ENCODE measurements around the gene GPR62. TPM values are rescaled to one million over a fixed set of nuclear protein-coding genes. Genes with fewer than 3 reads are reported as not detected.
"Not testable (repeated sequence)": the region's sequence is repeated elsewhere in the genome, so short reads cannot be mapped to it uniquely, and the experiment has no call there.

GPR62 gene
- polyA plus RNA-seq, 1 of the 3 experiments (the other 2 are of a cell fraction): 0.02 TPM

DNA sequence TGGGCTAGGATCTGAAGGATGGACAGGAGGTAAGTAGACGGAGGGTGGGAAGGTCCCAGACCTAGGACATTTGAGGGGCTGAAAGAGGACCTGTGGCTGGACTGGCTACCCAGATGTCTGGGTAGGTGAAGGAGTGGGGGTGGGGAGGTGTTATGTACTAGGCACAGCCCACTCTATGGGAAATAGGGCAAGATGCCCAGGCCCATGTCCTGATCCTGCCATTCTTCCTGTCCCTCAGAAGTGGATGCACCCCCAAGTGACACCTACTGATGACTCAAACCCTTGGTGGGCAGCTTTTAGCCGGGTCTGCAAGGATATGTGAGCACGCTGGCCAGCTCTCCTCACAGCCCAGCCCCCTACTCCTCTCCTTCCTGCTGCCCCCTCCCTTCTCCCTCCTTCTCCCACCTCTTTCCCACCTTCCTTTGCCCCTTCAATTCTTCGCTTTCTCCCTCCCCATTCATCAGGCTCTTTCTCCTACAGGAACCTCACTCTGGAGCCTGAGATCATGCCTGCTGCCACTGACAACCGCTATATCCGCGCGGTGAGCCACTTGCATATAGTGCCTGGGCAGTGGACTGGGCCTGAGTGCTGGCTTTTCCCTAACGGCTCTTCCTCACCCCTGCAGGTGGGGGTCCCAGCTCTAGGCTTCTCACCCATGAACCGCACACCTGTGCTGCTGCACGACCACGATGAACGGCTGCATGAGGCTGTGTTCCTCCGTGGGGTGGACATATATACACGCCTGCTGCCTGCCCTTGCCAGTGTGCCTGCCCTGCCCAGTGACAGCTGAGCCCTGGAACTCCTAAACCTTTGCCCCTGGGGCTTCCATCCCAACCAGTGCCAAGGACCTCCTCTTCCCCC lies 33.3 kb downstream of the GPR62 start (continued):
- TF ChIP-seq FOXJ3 (CRISPR knock-in tag; IDR thresholded peaks at IDR 0.05) (no peak), SMC3 (IDR thresholded peaks at IDR 0.05; ENCODE audit: low read depth, low read length) (no peak)
- TF ChIP-seq, protein P1, sequence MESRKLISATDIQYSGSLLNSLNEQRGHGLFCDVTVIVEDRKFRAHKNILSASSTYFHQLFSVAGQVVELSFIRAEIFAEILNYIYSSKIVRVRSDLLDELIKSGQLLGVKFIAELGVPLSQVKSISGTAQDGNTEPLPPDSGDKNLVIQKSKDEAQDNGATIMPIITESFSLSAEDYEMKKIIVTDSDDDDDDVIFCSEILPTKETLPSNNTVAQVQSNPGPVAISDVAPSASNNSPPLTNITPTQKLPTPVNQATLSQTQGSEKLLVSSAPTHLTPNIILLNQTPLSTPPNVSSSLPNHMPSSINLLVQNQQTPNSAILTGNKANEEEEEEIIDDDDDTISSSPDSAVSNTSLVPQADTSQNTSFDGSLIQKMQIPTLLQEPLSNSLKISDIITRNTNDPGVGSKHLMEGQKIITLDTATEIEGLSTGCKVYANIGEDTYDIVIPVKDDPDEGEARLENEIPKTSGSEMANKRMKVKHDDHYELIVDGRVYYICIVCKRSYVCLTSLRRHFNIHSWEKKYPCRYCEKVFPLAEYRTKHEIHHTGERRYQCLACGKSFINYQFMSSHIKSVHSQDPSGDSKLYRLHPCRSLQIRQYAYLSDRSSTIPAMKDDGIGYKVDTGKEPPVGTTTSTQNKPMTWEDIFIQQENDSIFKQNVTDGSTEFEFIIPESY (IDR thresholded peaks at IDR 0.05; ENCODE audit: borderline replicate concordance, low read depth): no peak

DNA sequence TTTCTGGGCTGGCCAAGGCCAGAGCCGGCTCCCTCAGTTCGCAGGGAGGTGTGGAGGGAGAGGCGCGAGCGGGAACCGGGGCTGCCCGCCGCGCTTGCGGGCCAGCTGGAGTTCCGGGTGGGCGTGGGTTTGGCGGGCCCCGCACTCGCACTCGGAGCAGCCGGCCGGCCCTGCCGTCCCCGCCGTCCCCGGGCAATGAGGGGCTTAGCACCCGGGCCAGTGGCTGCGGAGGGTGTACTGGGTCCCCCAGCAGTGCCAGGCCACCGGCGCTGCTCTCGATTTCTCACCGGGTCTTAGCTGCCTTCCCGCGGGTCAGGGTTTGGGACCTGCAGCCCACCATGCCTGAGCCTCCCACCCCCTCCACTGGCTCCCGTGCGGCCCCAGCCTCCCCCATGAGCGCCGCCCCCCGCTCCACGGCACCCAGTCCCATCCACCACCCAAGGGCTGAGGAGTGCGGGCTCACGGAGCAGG lies 35.4 kb downstream of the GPR62 start:
- 100% methylated on average over 5 of the region's 38 CpGs for WGBS (ENCODE audit: low lambda C conversion rate)
- H3K9me2 ChIP-seq; H3K4me3 ChIP-seq (ENCODE audit: low read depth in 2 of 2, low read length in 1 of 2); H2AFZ ChIP-seq (ENCODE audit: low read depth); H3K9me3 ChIP-seq; DNase-seq; H3K9ac ChIP-seq; H3K27me3 ChIP-seq (ENCODE audit: insufficient read depth); H3K27ac ChIP-seq (ENCODE audit: low read depth in 2 of 2, low read length in 1 of 2); H3K4me2 ChIP-seq: not testable (repeated sequence)
- Histone ChIP-seq H3F3A (replicated peaks; ENCODE audit: insufficient read depth) (peaks cover 41% of the 10 kb centered on the region), H3K36me3 (replicated peaks in 1 of 2; ENCODE audit: control insufficient read depth in 1 of 2, insufficient read depth in 2 of 2, low read length in 1 of 2) (peaks cover 23 to 25% of the 10 kb centered on the region in 2 experiments), H4K20me1 (ENCODE audit: insufficient read depth) (0 out of 2 replicates have a peak, but pooled peaks cover 15% of the 10 kb centered on the region), H3K79me2 (ENCODE audit: insufficient read depth) (peaks cover 44% of the 10 kb centered on the region), H3K4me1 (ENCODE audit: control insufficient read depth in 1 of 2, insufficient read depth in 2 of 2, low read depth in 1 of 2, low read length in 1 of 2) (peaks cover 9 to 28% of the 10 kb centered on the region in 2 experiments; a peak in 3 of 4 replicates)
- ChIA-PET CTCF (interaction anchor here (0.8 to 3.1 kb wide), 4 partner anchors 11 to 48 kb away, joined by 3 to 14 read pairs (median 7); partner anchors contain the start of genes ABHD14A, PARP3 and RRP9), POLR2A (interaction anchor here (0.6 to 4.8 kb wide), 4 partner anchors 8 to 48 kb away, joined by 3 to 42 read pairs (median 6); partner anchors contain the start of genes ACY1, PARP3 and RRP9)

DNA sequence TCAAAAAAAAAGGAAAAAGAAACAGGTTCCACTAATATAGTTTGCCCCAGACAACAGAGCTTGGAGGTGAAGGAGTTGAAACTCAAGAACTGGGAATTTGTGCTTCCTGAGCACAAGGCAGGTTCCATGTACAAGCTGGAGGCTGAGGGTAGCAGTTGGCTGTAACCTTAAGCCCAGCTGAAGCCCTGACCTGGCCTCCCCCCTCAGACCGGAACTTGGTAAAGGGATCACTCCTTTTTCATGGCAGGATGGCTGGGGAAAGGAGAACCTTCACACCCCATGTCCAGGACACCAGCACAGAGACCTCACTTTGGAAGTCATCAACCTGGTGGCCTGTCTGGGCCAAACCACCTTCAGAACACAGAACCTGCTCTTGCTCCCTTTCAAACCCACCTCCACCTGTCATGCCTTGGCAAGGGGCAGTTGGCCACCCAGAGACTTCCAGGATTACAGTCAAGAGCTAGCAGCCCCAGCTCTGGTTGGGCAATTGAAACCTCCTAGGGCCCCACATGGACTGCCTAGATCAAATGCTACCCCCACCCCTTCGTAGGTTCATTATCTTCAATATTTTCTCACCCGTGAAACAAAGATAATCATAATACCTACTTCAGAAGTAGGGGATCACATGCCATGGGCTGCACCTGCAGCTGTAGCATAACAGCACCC lies 37.0 kb downstream of the GPR62 start:
- Histone ChIP-seq H3K9ac (no peak overlapping the region), H4K20me1 (ENCODE audit: insufficient read depth) (0 out of 2 replicates have a peak, but pooled peaks cover 15% of the 10 kb centered on the region), H3K27ac (ENCODE audit: low read depth in 2 of 2, low read length in 1 of 2) (peak overlapping the region in 1 of 2 experiments; percentile 16; a peak in 1 of 4 replicates), H3K4me1 (ENCODE audit: control insufficient read depth in 1 of 2, insufficient read depth in 2 of 2, low read depth in 1 of 2, low read length in 1 of 2) (peaks cover 9 to 28% of the 10 kb centered on the region in 2 experiments; a peak in 3 of 4 replicates), H3K79me2 (ENCODE audit: insufficient read depth) (peaks cover 46% of the 10 kb centered on the region), H3K4me3 (ENCODE audit: low read depth in 2 of 2, low read length in 1 of 2) (no peak overlapping the region), H3K27me3 (ENCODE audit: insufficient read depth) (no peaks in the 10 kb centered on the region), H3K36me3 (replicated peaks in 1 of 2; ENCODE audit: control insufficient read depth in 1 of 2, insufficient read depth in 2 of 2, low read length in 1 of 2) (peaks cover 23 to 25% of the 10 kb centered on the region in 2 experiments), H3K4me2 (no peak overlapping the region), H3K9me2 (no peaks in the 10 kb centered on the region), H3K9me3 (no peaks in the 10 kb centered on the region), H3F3A (replicated peaks; ENCODE audit: insufficient read depth) (peaks cover 44% of the 10 kb centered on the region), H2AFZ (ENCODE audit: low read depth) (no peak overlapping the region)
- no peak for TF ChIP-seq NRF1 (IDR thresholded peaks at IDR 0.05; ENCODE audit: low read depth, low read length)
- TF ChIP-seq FOXM1 (IDR thresholded peaks at IDR 0.05; ENCODE audit: low read depth): no peak
- TF ChIP-seq MXI1 (IDR thresholded peaks at IDR 0.05; ENCODE audit: low read depth, low read length): no peak
- TF ChIP-seq, protein P2, sequence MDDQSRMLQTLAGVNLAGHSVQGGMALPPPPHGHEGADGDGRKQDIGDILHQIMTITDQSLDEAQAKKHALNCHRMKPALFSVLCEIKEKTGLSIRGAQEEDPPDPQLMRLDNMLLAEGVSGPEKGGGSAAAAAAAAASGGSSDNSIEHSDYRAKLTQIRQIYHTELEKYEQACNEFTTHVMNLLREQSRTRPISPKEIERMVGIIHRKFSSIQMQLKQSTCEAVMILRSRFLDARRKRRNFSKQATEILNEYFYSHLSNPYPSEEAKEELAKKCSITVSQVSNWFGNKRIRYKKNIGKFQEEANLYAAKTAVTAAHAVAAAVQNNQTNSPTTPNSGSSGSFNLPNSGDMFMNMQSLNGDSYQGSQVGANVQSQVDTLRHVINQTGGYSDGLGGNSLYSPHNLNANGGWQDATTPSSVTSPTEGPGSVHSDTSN (IDR thresholded peaks at IDR 0.05): no peak
- no peak for TF ChIP-seq ELF1 (IDR thresholded peaks at IDR 0.05)
- no peak for TF ChIP-seq GABPA (IDR thresholded peaks at IDR 0.05; ENCODE audit: low read depth)
- no peak for TF ChIP-seq FOXJ3 (CRISPR knock-in tag; IDR thresholded peaks at IDR 0.05)
- TF ChIP-seq, protein P3, sequence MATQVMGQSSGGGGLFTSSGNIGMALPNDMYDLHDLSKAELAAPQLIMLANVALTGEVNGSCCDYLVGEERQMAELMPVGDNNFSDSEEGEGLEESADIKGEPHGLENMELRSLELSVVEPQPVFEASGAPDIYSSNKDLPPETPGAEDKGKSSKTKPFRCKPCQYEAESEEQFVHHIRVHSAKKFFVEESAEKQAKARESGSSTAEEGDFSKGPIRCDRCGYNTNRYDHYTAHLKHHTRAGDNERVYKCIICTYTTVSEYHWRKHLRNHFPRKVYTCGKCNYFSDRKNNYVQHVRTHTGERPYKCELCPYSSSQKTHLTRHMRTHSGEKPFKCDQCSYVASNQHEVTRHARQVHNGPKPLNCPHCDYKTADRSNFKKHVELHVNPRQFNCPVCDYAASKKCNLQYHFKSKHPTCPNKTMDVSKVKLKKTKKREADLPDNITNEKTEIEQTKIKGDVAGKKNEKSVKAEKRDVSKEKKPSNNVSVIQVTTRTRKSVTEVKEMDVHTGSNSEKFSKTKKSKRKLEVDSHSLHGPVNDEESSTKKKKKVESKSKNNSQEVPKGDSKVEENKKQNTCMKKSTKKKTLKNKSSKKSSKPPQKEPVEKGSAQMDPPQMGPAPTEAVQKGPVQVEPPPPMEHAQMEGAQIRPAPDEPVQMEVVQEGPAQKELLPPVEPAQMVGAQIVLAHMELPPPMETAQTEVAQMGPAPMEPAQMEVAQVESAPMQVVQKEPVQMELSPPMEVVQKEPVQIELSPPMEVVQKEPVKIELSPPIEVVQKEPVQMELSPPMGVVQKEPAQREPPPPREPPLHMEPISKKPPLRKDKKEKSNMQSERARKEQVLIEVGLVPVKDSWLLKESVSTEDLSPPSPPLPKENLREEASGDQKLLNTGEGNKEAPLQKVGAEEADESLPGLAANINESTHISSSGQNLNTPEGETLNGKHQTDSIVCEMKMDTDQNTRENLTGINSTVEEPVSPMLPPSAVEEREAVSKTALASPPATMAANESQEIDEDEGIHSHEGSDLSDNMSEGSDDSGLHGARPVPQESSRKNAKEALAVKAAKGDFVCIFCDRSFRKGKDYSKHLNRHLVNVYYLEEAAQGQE (IDR thresholded peaks at IDR 0.05; ENCODE audit: low read depth, low read length): no peak
- peak; percentile 29; the same call in 1 of the 2 replicates for TF ChIP-seq SIN3A (IDR thresholded peaks at IDR 0.05; ENCODE audit: borderline replicate concordance, low read depth, low read length)
- no peak for DNase-seq
- CTCF ChIA-PET: interaction anchor here (0.6 to 3.9 kb wide), 11 partner anchors 9 to 247 kb away, joined by 3 to 23 read pairs (median 6); partner anchors contain the start of genes ABHD14A, ABHD14B, ACY1 and PARP3
- WGBS (ENCODE audit: low lambda C conversion rate): 91% methylated on average over 2 of the region's 3 CpGs
- POLR2A ChIA-PET: interaction anchor here (0.6 to 4.8 kb wide), 14 partner anchors 9 to 774 kb away, joined by 3 to 42 read pairs (median 4); partner anchors contain the start of genes ABHD14A, ABHD14B, ACY1 and PARP3
